HG03460 (cell line): ENCODE results near the gene DUSP14.

Source experiments
- ATAC-seq: cut with Tn5 transposase; IDR thresholded peaks from one replicate; pipeline ENCODE4 v1.9.1; 2021; ENCODE audit not compliant: unreplicated experiment

Gene DUSP14

DNA sequence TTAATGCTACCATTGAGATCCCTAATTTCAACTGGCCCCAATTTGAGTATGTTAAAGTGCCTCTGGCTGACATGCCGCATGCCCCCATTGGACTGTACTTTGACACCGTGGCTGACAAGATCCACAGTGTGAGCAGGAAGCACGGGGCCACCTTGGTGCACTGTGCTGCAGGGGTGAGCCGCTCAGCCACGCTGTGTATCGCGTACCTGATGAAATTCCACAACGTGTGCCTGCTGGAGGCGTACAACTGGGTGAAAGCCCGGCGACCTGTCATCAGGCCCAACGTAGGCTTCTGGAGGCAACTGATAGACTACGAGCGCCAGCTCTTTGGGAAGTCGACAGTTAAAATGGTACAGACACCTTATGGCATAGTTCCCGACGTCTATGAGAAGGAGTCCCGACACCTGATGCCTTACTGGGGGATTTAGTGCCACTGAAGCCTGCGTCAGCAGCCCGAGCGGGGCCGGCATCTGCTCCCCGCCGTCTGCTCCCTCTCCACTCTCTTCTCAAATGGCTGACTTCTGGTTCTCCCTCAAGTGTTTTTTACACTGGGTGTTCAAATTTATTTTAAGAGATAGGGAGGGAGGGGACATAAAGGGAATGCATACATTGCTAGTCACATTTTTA is 22.9 kb downstream of the DUSP14 start:
- no peak for ATAC-seq

DNA sequence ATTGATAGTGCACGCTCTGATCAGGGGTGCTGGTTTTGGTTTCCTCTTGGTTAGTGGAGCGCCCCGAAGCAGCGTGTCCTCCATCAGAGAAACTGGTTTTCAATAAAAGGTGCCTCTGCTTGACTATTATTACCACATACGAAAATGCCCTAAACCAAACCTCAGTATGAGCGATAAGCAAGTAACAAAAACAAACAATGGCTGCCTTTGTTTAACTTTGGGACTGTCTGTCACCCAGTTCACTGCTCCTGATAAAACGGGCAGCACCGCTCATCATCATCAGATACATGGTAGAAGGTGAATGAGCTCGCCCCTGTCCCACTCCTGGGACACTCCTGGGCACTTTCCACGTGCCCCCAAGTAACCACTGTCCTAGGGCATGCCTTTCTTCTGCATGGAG is 24.0 kb downstream of the DUSP14 start:
- no peak for ATAC-seq

DNA sequence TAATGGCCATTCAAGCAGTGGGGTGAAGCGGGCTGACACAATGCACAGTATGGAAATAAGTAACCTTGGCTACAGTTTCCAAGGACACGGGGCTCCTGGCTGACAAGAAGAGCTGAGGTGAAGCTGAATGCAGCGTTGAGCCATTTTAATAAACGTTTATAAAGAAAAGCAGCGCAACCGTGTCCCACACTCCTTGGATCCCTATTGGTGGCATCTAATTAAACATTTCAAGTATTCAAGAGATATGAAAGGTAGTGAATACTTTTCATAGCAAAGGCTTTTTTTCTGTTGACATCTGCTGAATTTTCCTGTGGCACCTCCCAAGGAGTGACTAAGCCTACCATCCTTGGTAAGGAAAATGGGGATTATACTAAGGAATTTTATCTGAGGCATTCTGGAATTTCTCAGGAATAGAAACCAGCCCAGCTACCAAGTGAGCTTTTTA is 26.5 kb downstream of the DUSP14 start:
- ATAC-seq = no peak

GRCh38 chr17:37517881-37518280 is 28.2 kb downstream of the DUSP14 start:
- ATAC-seq = no peak

GRCh38 chr17:37518826-37519225 is 29.1 kb downstream of the DUSP14 start:
- ATAC-seq = no peak

DNA sequence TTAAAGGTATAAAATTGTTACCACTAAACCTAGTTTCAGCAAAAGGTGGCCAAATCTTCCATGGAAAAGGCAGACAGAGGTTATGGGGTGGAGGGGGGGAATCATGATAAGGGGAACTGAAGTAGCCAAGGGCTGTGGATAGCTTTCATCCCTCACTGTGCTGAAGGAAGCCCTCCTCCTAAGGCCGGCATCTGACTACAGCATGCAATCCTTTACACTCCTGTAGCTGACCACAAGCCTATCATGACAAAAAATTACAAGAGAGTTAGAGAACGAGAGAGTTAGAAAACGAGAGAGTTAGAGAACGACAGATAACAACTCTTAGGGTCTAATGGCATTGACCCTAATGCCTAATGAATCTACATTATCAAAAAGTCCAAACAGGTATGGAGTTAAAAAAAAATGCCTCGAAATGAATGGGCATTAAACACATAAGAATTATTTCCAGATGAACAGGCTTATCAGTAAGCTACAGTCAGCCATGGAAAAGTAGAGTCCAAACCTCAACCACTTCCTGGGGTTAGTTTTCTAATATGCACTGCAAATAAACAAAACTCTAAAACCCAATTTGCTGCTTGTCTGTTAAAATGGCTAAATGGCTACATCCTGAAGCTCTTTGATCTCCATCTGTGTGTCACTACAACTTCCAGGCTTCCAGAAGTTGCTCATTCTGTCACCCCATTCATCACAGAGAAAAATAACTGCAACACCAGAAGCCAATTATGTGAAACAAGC is 29.7 kb downstream of the DUSP14 start:
- ATAC-seq = no peak

GRCh38 chr17:37520174-37520573 is 30.5 kb downstream of the DUSP14 start:
- no peak for ATAC-seq

- ATAC-seq = no peak
Measured at GRCh38 chr17:37521821-37522220, 32.1 kb downstream of the DUSP14 start.

DNA sequence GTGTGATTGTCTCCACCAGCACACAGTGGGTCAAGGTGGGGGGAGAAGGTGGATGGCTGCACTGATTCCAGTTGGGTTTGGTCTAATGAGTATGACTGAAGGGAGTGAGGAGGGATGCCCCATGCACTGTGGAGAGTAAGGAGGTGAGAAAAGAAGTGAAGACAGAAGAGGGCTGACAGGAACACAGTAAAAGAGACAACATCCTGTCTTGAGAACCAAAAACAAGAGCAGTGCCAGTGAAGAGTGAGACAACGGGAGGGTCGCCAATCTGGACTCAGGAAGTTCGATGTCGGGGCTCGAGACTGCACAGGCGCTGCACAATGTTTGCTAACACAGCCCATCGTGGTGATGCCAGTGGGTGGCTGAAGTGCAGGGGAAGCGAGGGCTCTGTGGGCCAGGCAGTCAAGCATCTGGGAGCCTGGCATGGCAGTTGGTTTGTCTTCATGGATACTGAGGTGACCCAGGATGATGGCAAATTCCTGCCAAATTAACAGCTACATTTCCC is 34.1 kb downstream of the DUSP14 start:
- ATAC-seq = no peak

DNA sequence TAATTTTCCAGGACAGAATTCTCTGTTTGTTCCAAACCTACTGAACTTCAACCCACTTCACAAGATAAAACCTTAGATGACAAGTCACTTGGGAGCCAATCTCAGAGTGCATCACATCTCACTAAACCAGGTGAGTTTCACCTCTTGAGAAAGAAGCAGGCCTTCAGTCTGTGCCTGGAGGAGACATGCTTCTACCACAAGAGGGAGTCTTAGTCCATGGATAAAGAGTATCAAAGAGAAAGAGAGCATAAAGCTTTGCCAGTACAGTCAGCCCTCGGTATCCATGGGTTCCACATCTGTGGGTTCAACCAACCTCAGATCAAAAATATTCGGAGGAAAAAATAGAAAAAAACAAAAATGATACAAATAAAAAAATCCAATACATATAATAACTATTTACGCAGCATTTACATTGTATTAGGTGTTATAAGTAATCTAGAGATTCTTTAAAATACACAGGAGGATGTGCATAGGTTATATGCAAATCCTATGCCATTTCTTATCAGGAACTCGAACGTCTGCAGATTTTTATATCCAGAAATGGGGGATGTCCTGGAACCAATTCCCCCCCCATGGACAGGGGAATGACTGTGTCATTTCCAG is 37.7 kb downstream of the DUSP14 start:
- no peak for ATAC-seq

DNA sequence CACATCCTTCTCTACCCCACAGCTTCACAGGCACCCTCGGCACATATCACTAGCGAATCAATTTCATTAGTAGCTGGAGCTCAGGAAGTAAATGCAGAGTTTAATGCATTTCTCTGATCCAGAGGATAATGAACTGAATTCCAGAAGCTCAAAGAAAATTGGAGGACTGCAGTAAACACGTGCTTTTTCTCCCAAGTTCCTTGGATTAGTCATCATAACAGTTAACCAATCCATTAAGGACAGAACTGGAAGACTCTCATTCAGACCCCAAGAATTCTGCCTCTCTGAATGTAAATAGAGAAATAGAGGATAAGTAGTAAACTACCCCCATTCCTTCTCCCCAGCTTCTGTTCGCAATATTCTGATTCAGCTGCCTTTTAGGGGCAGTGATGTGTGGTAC is 40.7 kb downstream of the DUSP14 start:
- ATAC-seq = no peak

DNA sequence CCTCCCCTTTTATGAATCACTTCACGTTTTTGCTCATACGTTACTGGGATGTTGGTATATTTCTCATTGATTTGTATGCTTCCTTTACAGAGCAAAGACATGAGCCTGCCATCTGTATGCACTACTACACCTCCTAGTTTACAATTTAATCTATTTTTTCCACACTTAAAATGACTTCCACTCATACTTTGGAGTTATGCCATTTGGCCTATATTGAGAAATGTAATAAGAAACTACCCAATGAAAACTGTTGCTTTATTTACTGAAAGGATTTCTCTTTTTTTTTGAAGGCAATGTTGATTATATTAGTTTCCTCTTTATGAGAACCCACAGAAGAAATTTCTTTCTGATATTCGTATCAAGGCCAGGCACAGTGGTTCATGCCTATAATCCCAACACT is 43.1 kb downstream of the DUSP14 start:
- ATAC-seq = no peak

DNA sequence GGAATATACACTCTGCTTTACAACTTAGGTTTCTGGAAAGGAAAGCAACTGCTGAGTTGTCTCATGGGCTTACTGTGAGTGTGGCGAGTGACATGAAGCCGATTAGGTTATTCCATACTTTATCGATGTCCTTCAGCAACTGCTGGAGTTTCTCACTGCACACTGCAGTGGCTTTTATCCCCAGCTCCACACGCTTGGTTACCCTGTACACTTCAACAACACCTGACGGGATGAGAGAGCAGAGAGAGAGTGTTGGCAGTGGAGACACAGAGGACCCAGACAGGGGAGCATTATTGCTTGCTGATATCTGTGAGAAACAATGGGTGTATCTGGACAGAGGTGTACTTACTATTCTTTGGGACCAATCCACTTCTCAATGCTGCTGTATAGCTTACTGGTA is 46.2 kb downstream of the DUSP14 start:
- ATAC-seq = no peak

DNA sequence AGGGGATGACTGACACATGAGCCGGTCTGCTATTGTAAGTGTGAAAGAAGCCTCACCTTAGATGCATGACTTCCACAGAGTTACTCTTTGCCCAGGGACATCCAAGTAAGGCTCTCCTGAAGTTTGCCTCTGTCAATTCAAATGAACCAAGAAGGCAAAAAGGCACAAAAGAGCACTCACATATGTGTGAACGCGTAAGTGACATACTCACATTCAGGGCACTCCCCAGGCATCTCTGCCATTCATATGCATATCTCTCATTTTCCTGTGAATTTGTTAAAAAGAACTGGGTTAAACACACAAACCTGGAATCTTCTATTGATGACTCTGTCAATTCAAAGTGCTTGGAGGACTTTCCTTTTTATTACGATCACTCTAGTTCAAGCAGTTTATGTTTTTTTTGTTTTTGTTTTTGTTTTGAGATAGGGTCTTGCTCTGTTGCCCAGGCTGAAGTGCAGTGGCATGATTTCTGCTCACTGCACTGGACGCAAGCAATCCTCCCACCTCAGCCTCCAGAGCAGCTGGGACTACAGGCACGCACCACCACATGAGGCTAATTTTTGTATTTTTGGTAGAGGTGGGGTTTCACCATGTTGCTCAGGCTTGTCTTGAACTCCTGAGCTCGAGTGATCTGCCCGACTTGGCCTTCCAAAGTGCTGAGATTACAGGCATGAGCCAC is 49.4 kb downstream of the DUSP14 start:
- ATAC-seq = no peak

DNA sequence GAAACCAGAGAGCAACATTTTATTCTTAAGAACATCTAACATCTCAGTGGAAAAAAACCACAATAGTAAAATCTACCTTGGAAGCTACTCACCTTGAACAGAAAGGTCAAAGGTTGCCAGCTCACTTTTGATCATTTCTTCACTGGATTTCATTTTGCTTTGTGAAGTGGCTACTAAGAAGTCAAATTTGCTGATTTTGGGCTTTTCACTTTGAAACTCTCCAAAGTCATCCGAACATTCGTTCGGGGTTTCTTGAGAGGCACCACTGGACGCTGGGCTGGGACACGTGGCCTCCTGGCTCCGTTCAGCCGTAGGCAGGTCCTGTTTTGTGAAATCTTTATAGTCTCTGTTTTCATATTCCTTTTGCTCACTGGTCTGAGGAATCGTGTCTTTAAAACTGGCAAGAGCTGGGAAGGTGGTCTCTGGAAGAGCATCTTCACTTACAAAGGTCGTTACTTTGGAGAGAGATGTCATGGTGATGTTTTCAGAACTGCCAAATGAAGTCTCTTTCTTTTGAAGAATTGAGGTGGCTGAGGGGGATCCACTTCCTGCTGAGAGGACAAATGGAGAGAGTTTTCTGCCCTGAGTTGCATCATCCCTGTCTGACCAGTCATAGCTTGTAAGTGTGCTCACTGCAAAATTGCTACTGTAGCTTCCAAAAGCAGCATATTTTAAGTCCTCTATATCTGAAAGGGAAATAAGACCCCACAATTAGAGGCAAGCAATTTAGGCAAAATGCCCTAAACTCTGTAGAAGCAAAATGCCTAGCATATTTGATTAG is 52.4 kb downstream of the DUSP14 start:
- ATAC-seq = no peak

DNA sequence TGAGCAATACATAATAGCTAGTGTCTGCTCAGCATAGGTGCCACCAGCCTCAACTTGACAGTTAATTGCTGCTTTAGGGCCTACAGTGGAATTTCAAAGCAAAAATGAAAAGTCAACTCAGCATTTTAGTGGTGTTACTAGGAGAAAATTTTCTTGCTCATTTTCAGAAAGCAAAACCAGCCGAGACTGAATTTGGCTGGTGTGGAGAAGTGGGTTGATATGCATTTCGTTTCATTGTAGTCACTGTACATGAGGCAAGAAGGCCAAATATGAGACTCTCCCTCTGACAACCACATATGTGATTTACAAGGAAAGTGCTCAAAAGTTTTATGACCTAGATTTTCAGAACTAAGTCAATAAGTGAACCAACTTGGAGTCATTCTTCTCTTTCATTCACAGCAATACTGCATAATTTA is 54.0 kb downstream of the DUSP14 start:
- no peak for ATAC-seq

DNA sequence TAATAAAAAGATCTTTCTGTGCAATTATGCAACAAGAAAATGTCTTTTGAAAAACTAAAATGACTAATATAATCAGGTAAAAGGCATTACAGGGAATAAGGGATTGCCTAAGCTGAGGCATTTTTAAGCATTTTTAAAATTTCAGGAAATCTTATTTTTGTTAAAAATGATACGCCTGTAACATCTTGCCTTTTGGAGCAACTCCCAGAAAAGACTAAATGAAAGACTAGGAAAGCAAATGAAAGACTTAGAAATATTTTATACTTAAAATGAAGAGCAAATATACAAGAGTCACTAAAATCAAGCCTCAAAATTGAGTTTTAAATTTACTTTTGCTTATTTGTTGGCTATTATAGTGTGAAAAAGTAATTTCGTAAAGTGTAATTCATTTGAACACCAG is 55.8 kb downstream of the DUSP14 start:
- ATAC-seq = no peak

GRCh38 chr17:37546302-37546701 is 56.6 kb downstream of the DUSP14 start:
- no peak for ATAC-seq

- no peak for ATAC-seq
Measured at GRCh38 chr17:37547986-37548385, 58.3 kb downstream of the DUSP14 start.

GRCh38 chr17:37551788-37552187 is 62.1 kb downstream of the DUSP14 start:
- no peak for ATAC-seq
